GM12864 (cell line): ENCODE data around the gene PRCD.

Source experiments
- DNase-seq: peaks from one replicate; pipeline ENCODE4 v3.0.0-alpha.2; 2011; ENCODE audit warnings: low read depth
- H3K4me3 ChIP-seq: 2 replicates; pipeline ENCODE4 v1.5.1; 2011; ENCODE audit warnings: mild to moderate bottlenecking, low read depth, low read length, control low read depth
- TF ChIP-seq, protein P1 (sequence below): IDR thresholded peaks from 2 replicates; pipeline ENCODE4 v1.5.1; 2011; ENCODE audit warnings: low read depth, mild to moderate bottlenecking, moderate library complexity, low read length, control low read depth, inconsistent platforms; ENCODE audit errors: missing control alignments

The PRCD gene

DNA sequence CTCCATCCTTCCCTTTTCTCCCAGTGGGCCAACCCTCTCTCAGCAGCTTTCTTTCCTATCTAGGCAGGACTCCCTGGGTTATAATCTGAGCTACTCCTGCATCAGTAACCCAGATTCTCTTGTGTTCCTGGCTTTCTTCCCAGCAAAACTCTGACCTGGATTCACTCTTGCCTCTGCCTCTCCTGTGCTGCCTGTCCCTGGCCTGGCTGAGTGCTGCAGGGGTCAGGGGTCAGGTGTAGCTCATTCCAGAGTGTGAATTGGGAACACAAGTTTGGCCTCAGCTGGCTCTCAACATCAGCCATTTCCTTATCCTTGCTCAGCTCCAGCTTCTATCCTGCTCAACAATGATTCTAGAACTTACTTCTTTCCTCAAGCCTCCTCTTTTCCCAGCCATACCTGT is 48.3 kb downstream of the PRCD start:
- TF ChIP-seq, protein P1, sequence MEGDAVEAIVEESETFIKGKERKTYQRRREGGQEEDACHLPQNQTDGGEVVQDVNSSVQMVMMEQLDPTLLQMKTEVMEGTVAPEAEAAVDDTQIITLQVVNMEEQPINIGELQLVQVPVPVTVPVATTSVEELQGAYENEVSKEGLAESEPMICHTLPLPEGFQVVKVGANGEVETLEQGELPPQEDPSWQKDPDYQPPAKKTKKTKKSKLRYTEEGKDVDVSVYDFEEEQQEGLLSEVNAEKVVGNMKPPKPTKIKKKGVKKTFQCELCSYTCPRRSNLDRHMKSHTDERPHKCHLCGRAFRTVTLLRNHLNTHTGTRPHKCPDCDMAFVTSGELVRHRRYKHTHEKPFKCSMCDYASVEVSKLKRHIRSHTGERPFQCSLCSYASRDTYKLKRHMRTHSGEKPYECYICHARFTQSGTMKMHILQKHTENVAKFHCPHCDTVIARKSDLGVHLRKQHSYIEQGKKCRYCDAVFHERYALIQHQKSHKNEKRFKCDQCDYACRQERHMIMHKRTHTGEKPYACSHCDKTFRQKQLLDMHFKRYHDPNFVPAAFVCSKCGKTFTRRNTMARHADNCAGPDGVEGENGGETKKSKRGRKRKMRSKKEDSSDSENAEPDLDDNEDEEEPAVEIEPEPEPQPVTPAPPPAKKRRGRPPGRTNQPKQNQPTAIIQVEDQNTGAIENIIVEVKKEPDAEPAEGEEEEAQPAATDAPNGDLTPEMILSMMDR = no peak
- no peak overlapping the region for H3K4me3 ChIP-seq
- DNase-seq = no peak

DNA sequence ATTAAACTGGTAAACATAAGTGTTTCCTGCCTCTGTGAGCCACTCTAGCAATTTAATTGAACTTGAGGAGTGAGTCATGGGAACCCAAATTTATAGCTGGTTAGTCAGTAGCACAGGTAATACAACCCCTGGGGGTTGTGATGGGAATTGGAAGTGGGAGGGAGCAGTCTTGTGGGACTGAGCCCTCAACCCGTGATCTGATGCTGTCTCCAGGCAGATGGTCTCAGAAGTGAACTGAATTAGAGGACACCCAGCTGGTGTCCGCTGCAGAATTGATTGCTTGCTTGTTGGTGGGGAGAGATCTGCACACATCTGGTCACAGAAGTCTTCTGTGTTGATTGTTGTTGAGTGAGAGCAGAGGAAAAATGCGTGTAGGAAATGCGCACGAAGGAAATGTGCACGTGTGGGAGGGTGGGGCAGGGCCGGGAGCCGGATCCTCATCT is 53.6 kb downstream of the PRCD start:
- no peak overlapping the region for H3K4me3 ChIP-seq
- TF ChIP-seq, protein P1 = no peak
- no peak for DNase-seq

- no peak for DNase-seq
- no peak overlapping the region for H3K4me3 ChIP-seq
- TF ChIP-seq, protein P1 = no peak
Measured at GRCh38 chr17:76593959-76594358, 54.1 kb downstream of the PRCD start.

DNA sequence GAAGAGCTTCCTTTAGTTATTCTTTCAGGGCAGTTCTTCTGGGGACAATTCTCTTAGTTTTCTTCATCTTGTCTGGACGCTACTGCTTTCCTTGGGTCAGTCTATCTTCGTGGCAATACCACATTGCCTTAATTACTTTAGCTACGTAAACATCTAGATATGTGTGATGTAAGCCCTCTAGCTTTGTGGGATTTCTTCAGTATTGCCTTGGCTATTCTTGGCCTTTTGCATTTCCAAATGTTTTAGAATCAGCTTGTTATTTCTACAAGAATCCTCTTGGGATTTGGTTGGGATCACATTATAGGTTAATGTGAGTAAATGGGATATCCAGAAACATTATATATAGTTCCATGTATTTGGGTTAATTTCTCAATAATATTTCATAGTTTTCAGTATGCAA is 54.8 kb downstream of the PRCD start:
- DNase-seq = no peak
- TF ChIP-seq, protein P1 = no peak
- H3K4me3 ChIP-seq = no peak overlapping the region
